Smooth muscle cell (in vitro differentiated cells): ENCODE data around the gene SEC16A. TPM values are rescaled to one million over a fixed set of nuclear protein-coding genes. Genes with fewer than 3 reads are reported as not detected.

Source experiments
- DNase-seq: peaks from one replicate; lab custom pipeline; 2025; ENCODE audit not compliant: unreplicated experiment; lab: John Stamatoyannopoulos, UW
- H2AFZ ChIP-seq: fragments of 200-600 bp; sonication (generic); 2 replicates; pipeline ENCODE4 v1.6.0; 2016; ENCODE audit warnings: antibody characterized with exemption, low read depth, mild to moderate bottlenecking
- H3F3A ChIP-seq: fragments of 200-600 bp; sonication (generic); 2 replicates; pipeline ENCODE4 v1.6.0; 2017; ENCODE audit warnings: antibody characterized with exemption, low read depth
- H3K27ac ChIP-seq: fragments of 200-600 bp; sonication (generic); 2 replicates; pipeline ENCODE4 v1.5.1; 2016; ENCODE audit warnings: low read depth, mild to moderate bottlenecking
- H3K27me3 ChIP-seq: fragments of 200-600 bp; sonication (generic); 2 replicates; pipeline ENCODE4 v1.6.1; 2016; ENCODE audit warnings: low read depth, mild to moderate bottlenecking
- H3K36me3 ChIP-seq: fragments of 200-600 bp; sonication (generic); 2 replicates; pipeline ENCODE4 v1.5.1; 2016; ENCODE audit warnings: low read depth
- H3K4me1 ChIP-seq: fragments of 200-600 bp; sonication (generic); 2 replicates; pipeline ENCODE4 v1.5.1; 2016; ENCODE audit warnings: low read depth
- H3K4me2 ChIP-seq: fragments of 200-600 bp; sonication (generic); 2 replicates; pipeline ENCODE4 v1.6.0; 2016; ENCODE audit warnings: mild to moderate bottlenecking
- H3K4me3 ChIP-seq: fragments of 200-600 bp; sonication (generic); 2 replicates; pipeline ENCODE4 v1.5.1; 2016; ENCODE audit warnings: mild to moderate bottlenecking
- H3K79me2 ChIP-seq: fragments of 200-600 bp; sonication (generic); 2 replicates; pipeline ENCODE4 v1.6.0; 2016; ENCODE audit warnings: low read depth, mild to moderate bottlenecking
- H3K9ac ChIP-seq: fragments of 200-600 bp; sonication (generic); 2 replicates; pipeline ENCODE4 v1.6.0; 2016; ENCODE audit warnings: low read depth
- H3K9me3 ChIP-seq: fragments of 200-600 bp; sonication (generic); replicated peaks from 2 replicates; pipeline ENCODE4 v1.5.1; 2016; ENCODE audit warnings: low read depth
- H4K20me1 ChIP-seq: fragments of 200-600 bp; sonication (generic); 2 replicates; pipeline ENCODE4 v1.6.0; 2016; ENCODE audit warnings: low read depth
- CTCF ChIP-seq: fragments of 200-600 bp; sonication (generic); IDR thresholded peaks from 2 replicates; pipeline ENCODE4 v1.5.1; 2017; ENCODE audit warnings: borderline replicate concordance, mild to moderate bottlenecking, antibody characterized with exemption; ENCODE audit not compliant: insufficient read depth, poor library complexity, severe bottlenecking
- WGBS: methylation state at CpG from one replicate; pipeline ENCODE4 v1.1.7; 2016; ENCODE audit warnings: low lambda C conversion rate; 5-methylcytosine and 5-hydroxymethylcytosine counted together
- polyA plus RNA-seq: library from polyadenylated mRNA; unstranded; fragments of >200 nt; fragmentation: Nextera tagmentation; extraction: Ambion mirVana; gene quantifications from 2 replicates; pipeline ENCODE4 v1.2.1, GENCODE V29; 2016
- total RNA-seq: library from RNA; depleted of rRNA; stranded (reverse); fragments of >200 nt; gene quantifications from 2 replicates; pipeline ENCODE4 v1.2.3, GENCODE V29; 2014

The SEC16A gene
- total and polyA plus RNA-seq, 2 experiments from 2014 or later: 45.7 to 56.8 TPM

- Histone ChIP-seq H4K20me1 (peaks cover 4% of the 10 kb centered on the region), H3K79me2 (peaks cover under 1% of the 10 kb centered on the region), H3K27ac (no peak overlapping the region), H3K9me3 (no peaks in the 10 kb centered on the region), H2AFZ (no peak overlapping the region), H3K9ac (no peak overlapping the region), H3K36me3 (no peaks in the 10 kb centered on the region), H3K27me3 (no peaks in the 10 kb centered on the region), H3K4me1 (peaks cover 6% of the 10 kb centered on the region), H3F3A (no peaks in the 10 kb centered on the region), H3K4me3 (no peak overlapping the region), H3K4me2 (no peak overlapping the region)
- WGBS: 89% methylated on average over 7 of the region's 7 CpGs
- no peak for DNase-seq
- no peak for TF ChIP-seq CTCF
These were observed 4.8 kb upstream of the SEC16A start for GRCh38 chr9:136487672-136488071.

- H4K20me1 ChIP-seq: peaks cover 9% of the 10 kb centered on the region
- peaks cover 6% of the 10 kb centered on the region for H3K4me1 ChIP-seq
- no peak overlapping the region for H3K9ac ChIP-seq
These were observed 4.2 kb upstream of the SEC16A start for GRCh38 chr9:136486823-136487620.

GRCh38 chr9:136486131-136486530 lies 3.3 kb upstream of the SEC16A start:
- Histone ChIP-seq H3K9me3 (no peaks in the 10 kb centered on the region), H3K79me2 (peaks cover 16% of the 10 kb centered on the region), H2AFZ (no peak overlapping the region), H3K27ac (no peak overlapping the region), H3K4me3 (no peak overlapping the region), H4K20me1 (peaks cover 18% of the 10 kb centered on the region), H3K27me3 (no peaks in the 10 kb centered on the region), H3F3A (no peaks in the 10 kb centered on the region), H3K9ac (no peak overlapping the region), H3K36me3 (no peaks in the 10 kb centered on the region), H3K4me2 (no peak overlapping the region), H3K4me1 (peaks cover 12% of the 10 kb centered on the region)
- TF ChIP-seq CTCF: no peak
- 93% methylated on average over 7 of the region's 7 CpGs for WGBS
- DNase-seq: no peak

More at GRCh38 chr9:136486823-136487620, 4.2 kb upstream of the SEC16A start:
- no peak for TF ChIP-seq CTCF
- Histone ChIP-seq H3K79me2 (peaks cover 7% of the 10 kb centered on the region), H3K9me3 (no peaks in the 10 kb centered on the region), H3K4me2 (no peak overlapping the region), H3F3A (no peaks in the 10 kb centered on the region), H3K36me3 (no peaks in the 10 kb centered on the region), H3K27me3 (no peaks in the 10 kb centered on the region), H2AFZ (no peak overlapping the region), H3K27ac (no peak overlapping the region), H3K4me3 (no peak overlapping the region)
- DNase-seq: no peak
- WGBS: 92% methylated on average over 18 of the region's 18 CpGs
